ENCODE measurements around the gene ABCA13.

DNA sequence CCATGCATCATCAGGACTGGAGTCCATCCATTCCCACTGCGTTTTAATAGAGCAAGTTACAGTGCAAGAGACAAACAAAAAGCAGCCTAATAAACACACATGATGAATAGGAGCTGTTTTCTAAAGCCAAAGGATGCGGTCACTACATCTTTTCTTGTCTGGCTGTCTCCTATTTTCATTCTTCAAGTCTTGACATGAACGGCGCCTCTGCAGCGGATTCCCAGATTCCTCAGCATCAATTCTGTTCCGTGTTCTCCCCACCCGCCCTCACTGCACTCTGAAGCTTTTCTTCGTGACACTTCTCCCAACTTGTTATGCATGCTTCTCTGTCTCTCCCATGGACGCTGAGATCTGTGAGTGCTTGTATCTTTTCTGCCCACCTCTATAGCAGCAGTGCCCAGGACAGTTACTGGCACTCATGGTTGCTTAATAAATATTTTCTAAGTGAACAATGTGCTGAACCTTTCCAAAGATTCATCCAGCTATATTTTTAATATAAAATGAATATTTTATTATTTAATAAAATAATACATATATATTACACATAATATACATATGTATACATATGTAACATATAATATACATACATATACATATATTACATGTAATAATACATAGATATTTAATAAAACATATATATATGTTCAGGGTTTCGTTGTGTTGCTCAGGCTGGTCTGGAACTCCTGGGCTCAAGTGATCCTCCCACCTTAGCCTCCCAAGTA, 242.9 kb downstream of the ABCA13 start:
- no peak for TF ChIP-seq EZH2 (IDR thresholded peaks at IDR 0.05)
- no peak for TF ChIP-seq FOXP2 (optimal IDR thresholded peaks at IDR 0.05; ENCODE audit: control extremely low read depth, extremely low read length, insufficient read depth)
